DMS79 treated with DMSO at 0.1 percent for 48 hours (cell line): ENCODE results near the gene EEIG2.
"Not testable (repeated sequence)": the region's sequence is repeated elsewhere in the genome, so short reads cannot be mapped to it uniquely, and the experiment has no call there.

Experiments used
- DNase-seq: peaks from one replicate; lab custom pipeline; 2025; lab: John Stamatoyannopoulos, UW

EEIG2 gene

DNA sequence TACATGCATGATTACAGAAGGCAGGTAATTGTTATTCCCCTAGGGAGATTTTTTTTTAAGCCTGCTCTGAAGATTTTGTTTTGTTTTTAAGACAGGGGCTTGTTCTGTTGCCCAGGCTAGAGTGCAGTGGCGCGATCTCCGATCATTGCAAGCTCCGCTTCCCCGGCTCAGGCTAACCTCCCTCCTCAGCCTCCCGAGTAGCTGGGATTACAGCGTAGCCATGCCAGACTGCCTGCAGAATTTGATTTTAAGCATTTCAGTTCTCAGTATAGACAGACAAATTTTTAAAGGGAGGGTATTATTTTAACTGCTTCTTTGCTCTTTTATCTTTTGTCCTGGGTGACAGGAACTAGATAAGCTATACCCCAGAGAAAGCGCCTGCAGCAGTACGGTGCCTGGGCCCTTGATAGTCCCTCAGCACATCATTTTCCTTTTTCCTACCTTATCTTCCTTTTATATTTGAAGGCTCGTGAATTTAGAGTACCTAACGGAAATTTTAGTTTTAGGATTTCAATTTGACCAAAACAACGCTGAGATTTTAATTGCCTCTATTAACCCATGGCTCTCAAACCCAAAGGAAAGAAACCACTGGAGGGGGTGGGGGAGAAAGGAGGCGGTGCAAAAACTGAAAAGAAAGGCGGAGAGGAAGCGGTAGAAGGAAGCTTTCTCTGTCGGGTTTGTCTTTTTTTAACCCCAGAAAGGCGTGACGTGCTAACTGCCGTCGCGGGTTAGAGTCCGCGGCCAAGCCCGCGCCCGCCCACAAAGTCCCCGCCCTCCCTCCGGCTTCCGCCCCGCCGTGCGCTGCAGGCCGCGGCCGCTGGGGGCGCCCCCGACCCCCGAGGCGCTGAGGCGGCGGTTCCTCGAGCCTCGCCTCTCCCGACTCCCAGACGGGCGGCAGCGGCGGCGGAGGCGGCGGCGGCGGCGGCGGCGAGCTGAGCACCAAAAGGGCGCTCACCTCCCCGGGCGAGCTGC, at the start of gene EEIG2:
TSS of gene EEIG2 (plus strand) at position 886 of the 972 bp plus-strand sequence. CDS start 329 bp downstream, outside the sequence.
- DNase-seq = peak; percentile 83

DNA sequence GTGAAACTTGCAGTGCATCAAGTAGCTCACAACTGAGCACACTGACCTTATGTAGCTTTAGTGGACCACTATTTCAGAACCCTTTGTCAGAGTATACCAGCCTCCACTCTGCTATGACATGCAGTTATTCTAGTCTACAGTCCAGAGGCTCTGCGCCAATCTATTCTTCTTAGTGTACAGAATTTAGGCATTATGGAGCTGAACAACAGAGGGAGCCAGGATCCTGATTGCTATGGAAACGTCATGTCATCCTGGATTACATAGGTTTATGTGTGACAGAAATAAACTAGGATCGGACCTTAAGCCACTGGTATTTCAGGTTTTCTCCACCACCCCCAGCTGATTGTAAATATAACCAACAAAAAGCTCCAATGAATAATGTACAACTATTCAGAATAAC, 48.1 kb upstream of the EEIG2 start:
- no peak for DNase-seq

DNA sequence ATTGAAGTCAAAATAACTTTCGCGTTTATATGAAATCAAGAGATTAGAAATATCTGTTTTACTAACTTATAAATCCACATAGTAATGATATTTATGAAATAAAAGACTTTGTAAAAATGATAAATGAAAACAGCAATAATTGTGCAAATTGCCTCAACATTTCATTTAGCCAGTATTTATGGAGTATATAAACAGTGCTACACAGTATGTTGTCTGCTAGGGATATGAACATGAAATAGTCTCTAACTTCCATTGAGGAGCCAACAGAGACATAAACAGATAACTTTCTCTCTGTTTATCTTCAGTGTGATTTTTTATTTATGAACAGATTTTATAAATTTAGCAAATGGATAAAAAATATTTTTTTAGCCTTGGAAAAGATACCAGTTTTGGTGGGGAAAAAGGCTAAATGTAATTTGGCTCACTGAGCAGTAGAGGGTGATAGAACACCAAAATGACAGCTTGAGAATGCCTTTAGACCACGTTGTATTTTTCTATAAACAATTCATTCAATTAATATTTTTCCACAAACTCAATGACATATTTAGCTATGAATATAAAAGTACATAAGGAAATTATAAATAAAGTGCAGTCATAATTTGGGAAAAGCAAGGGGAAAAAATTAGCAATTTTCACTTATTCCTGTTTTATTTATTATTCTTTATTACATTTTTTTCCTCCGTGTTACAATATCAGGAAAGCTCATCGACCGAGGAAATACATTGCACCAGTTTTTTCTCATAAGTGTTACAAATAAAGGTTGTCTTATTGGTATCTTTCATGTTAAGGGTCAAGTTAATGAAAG, 47.5 kb upstream of the EEIG2 start:
- peak; percentile 28 for DNase-seq

DNA sequence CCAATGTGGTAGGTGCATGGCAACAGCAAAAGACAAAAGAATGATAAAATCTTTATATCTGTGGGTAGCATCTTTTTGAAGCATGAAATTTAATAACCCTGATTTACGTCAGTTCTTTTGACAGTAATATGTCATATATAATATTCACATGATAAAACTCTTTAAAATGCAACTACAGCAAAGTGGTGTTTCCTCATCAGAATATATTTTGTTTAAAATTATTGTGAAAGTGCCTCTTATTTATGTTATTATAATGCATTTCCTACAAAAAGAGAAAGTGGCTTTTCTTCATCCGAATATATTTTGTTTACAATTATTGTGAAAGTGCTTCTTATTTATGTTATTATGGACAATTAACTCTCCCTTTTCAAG, 46.9 kb upstream of the EEIG2 start:
- DNase-seq = no peak

DNA sequence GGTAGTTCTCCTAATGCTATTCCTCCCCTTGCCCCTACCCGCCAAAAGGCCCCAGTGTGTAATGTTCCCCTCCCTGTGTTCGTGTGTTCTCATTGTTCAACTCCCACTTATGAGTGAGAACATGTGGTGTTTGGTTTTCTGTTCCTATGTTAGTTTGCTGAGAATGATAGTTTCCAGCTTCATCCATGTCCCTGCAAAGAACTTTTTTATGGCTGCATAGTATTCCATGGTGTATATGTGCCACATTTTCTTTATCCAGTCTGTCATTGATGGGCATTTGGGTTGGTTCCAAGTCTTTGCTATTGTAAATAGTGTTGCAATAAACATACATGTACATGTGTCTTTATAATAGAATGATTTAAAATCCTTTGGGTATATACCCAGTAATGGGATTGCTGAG, 46.0 kb upstream of the EEIG2 start:
- not testable (repeated sequence) for DNase-seq

DNA sequence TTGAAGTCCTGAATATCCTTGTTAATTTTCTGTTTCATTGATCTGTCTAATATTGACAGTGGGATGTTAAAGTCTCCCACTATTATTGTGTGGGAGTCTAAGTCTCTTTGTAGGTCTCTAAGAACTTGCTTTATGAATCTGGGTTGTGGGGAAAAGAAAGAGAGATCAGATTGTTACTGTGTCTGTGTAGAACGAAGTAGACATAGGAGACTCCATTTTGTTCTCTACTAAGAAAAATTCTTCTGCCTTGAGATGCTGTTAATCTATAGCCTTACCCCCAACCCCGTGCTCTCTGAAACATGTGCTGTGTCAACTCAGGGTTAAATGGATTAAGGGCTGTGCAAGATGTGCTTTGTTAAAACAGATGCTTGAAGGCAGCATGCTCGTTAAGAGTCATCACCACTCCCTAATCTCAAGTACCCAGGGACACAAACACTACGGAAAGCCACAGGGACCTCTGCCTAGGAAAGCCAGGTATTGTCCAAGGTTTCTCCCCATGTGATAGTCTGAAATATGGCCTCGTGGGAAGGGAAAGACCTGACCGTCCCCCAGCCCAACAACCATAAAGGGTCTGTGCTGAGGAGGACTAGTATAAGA, 42.5 kb upstream of the EEIG2 start:
- not testable (repeated sequence) for DNase-seq

DNA sequence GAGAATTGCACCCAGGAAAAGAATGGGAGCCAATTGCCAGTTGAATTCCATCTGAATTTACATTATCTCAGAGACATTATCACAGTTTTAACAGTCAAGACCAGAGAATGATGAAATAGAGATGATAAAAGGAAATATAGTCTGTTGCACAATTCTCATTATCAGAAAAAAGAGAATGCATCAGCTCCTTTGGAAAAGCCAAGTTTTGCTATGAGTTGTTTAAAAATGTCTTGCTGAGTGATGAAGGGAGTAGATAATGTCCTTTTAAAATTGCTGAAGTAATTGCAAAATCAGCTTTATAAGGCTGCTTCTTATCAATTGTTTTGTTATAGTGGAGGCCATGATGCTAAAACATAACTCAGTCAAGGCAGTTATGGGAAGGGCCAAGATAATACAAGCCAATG, 37.9 kb upstream of the EEIG2 start:
- no peak for DNase-seq

DNA sequence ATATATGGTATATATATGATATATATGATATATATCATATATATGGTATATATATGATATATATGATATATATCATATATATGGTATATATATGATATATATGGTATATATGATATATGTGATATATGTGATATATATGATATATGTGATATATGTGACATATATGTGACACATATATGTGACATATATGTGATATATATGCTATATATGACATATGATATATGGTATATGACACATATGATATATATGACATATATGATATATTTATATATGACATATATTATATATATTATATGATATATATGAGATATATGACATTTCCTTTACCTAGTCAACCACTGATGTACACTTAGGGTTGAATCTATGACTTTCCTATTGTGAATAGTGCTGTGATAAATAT, 36.1 kb upstream of the EEIG2 start:
- DNase-seq = no peak

DNA sequence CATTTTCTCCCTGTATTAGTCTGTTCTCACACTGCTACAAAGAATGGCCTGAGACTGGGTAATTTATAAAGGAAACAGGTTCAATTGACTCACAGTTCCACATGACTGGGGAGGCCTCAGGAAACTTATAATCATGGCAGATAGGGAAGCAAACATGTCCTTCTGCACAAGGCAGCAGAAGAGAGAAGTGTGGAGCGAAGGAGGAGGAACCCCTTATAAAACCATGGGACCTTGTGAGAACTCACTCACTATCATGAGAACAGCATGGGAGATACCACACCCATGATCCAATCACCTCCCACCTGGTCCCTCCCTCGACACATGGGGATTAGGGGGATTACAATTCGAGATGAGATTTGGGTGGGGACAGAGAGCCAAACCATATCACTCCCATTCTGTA, 35.2 kb upstream of the EEIG2 start:
- no peak for DNase-seq

DNA sequence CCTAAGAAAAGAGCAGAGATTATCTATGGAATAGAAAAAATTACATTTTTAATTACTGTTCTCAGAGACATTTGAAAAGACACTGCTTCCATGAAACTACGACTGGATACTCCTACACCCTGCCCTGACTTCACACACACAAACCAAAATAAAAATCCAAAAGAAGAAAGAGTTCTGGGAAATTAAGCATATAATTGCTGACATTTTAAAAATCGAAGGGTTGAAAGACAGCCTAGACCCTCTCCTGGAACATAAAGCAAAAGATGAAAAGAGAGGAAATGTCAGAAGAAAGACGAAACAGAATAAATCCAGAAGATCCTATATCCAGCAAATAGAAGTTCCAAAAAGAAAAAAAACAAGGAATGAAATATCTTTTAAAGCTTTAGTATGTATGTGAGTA, 32.8 kb upstream of the EEIG2 start:
- DNase-seq = no peak

DNA sequence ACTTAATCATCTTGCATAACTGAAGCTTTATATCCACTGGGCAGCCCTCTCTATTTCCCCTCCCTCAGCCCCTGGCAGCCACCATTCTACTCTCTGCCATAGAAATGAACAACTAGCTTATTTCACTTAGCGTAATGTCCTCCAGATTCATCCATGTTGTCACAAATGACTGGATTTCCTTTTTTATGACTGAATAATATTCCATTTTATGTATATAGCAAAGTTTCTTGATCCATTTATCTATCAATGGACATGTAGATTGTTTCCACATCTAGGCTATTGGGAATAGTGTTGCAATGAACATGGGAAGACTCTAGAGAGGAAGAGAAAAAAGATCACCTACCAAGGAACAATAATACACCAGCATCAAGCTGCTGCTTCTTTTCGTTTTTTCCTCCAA, 32.1 kb upstream of the EEIG2 start:
- no peak for DNase-seq

DNA sequence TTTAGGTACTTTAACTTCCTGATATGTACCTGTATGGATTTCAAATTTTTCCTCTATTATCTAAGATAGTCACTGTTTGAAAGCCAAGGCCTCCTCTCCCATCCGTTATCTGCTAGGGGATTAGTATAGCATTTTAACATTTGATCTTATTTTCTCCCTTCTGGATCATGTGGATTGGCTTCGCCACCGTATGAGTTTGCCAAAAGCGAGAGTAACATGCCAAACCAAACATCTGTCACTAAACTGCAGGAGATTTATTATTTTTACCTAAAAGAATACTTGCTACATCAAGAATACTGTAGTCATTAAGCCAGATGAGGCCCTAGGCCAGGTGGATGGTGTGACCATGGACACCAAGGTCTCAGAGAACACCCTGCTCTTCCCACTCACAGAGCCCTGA, 28.5 kb upstream of the EEIG2 start:
- DNase-seq = no peak

DNA sequence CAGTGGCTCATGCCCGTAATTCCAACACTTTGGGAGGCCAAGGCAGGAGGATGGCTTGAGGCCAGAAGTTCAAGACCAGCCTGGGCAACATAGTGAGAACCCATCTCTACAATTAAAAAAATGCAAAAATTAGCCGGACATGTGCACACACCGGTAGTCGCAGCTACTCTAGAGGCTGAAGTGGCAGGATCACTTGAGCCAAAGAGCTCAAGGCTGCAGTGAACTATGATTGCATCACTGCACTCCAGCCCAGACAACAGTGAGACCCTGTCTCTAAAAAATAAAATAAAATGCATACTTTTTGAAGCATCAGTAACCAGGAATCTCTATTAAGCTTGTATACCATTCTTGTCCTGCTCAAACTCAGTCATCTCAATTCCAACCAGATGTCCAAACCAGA, 27.2 kb upstream of the EEIG2 start:
- DNase-seq = no peak

DNA sequence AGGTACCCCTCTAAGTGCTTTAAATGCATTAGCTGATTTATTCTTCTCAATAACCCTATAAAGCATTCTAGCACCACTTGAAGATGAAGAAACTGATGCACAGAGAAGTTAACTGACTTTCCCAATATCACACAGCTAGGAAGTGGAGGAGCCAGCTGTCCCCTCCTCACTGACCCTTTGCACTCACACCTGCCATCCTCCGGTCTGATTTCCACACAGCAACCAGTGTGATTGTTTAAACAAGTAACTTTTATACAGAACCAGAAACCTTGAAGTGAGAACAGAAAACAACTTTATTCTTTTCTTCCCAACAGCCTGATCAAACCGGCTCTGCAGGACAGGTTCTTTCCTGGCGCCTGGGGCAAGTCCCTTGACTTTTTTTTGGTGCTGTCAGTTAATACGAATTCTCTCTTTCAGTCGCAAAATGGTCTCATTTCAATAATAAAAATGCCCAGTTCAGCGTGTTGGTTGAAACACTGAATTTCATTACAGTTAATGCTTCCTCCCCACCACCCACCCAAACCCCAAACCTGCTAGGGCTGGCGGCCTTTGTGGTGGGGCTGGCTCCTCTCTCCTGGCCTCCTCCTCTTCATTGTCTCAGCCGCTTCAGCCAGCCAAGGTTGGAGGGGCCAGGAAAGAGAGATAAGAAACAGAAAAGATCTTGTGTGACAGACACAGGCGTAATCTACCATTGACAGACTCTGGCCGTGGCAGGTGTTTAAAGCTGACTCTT, 26.4 kb upstream of the EEIG2 start:
- no peak for DNase-seq

DNA sequence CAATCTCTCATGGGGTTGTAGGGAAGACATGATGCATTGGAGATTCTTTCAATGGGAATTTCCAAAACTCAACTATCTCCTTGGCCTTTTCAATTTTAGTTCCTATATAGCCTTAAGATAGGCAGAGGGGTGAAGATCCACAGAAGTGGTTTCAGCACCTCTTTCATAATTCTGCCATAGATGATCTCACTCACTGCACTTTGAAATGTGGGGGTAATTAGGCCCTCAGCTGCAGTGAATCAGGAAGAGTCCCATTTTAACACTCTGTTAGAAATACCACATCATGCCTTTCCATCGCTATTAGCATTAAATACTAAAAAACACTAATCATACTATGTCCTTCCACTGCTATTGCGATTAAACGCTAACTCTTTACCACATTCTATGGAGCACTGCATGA, 25.1 kb upstream of the EEIG2 start:
- no peak for DNase-seq

DNA sequence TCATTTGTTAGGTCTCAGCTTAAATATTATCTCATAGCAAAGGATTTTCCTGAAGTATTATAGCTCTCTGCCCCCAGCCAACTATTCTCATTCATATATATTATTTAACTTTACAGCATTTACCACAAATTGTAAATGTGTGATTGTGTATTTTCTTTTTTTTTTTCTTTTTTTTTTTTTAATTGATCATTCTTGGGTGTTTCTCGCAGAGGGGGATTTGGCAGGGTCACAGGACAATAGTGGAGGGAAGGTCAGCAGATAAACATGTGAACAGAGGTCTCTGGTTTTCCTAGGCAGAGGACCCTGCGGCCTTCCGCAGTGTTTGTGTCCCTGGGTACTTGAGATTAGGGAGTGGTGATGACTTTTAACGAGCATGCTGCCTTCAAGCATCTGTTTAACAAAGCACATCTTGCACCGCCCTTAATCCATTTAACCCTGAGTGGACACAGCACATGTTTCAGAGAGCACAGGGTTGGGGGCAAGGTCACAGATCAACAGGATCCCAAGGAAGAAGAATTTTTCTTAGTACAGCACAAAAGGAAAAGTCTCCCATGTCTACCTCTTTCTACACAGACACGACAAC, 24.5 kb upstream of the EEIG2 start:
- DNase-seq = not testable (repeated sequence)

DNA sequence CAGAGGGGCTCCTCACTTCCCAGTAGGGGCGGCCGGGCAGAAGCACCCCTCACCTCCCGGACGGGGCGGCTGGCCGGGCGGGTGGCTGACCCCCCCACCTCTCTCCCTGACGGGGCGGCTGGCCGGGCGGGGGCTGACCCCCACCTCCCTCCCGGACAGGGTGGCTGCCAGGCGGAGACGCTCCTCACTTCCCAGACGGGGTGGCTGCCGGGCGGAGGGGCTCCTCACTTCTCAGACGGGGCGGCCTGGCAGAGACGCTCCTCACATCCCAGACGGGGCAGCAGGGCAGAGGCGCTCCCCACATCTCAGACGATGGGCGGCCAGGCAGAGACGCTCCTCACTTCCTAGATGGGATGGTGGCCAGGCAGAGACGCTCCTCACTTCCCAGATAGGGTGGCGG, 23.9 kb upstream of the EEIG2 start:
- not testable (repeated sequence) for DNase-seq

DNA sequence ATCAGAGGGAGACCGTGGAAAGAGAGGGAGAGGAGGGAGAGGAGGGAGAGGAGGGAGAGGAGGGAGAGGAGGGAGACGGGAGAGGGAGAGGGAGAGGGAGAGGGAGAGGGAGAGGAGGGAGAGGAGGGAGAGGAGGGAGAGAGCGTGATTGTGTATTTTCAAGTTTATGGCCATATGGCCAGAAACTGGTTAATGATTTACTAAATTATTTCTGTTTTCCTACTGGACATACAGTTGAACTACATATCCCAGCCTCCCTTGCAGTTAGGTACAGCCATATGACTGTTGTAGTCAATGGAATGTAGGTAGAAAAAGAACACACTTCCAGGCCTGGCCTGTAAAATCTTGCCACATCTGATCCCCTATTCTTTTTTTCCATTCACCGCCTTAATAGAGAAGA, 23.1 kb upstream of the EEIG2 start:
- DNase-seq = not testable (repeated sequence)

DNA sequence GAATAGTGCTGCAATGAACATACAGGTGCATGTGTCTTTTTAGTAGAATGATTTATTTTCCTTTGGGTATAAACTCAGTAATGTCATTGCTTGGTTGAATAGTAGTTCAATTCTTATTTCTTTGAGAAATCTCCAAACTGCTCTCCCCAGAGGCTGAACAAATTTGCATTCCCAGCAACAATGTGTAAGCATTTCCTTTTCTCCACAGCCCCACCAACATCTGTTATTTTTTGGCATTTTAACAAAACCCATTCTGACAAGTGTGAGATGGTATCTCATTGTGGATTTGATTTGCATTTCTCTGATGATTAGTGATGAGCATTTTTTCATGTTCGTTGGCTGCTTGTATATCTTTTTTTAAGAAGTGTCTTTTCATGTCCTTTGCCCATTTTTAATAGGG, 21.9 kb upstream of the EEIG2 start:
- no peak for DNase-seq

DNA sequence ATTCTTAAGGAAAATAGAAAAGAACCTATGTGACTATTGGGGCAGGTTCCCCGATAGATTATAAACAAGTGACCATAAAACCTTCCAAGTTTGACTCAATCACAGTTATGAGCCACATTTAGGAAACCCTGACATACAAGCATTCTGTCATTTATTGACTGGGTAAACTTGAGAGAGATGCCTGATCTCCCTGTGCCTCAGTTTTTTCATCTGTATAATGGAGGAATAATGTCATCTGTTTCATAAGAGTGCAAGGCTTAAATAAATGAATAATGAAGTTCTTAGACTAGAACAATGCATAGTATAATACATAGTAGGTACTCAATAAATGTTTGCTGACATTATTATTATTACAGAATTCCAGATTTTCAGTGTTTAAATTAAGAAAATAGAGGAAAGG, 18.9 kb upstream of the EEIG2 start:
- DNase-seq = no peak

DNA sequence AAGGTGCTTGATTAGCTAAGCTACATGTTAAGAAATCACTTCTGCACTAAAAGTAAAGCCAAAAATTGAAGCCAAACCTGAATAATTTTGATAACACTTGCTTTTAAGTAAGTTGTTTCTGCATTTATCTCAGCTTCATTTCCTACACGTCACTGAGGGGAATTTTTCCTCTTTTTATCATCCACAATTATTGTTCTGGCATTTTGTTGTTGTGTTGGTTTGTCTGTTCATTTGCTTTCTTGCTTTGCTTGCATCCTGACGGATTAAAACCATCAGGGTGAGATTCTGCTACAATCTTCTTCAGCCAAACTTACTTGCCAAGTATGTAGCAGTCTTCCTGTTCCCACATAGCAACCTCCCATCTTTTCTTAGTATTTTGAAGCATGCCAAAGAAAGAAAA, 18.0 kb upstream of the EEIG2 start:
- no peak for DNase-seq

DNA sequence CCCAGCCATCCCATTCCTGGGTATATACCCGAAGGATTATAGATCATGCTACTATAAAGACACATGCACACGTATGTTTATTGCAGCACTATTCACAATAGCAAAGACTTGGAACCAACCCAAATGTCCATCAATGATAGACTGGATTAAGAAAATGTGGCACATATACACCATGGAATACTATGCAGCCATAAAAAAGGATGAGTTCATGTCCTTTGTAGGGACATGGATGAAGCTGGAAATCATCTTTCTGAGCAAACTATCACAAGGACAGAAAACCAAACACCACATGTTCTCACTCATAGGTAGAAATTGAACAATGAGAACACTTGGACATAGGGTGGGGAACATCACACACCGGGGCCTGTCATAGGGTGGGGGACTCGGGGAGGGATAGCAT, 12.4 kb upstream of the EEIG2 start:
- DNase-seq = not testable (repeated sequence)
